SK-N-MC (cell line): ENCODE measurements around the gene PLA1A.

Source experiments
- FOXP2 ChIP-seq: optimal IDR thresholded peaks from 2 replicates; pipeline ENCODE3; 2011; ENCODE audit warnings: mild to moderate bottlenecking, moderate library complexity; ENCODE audit not compliant: insufficient read depth; ENCODE audit errors: extremely low read length, control extremely low read depth
- POLR2AphosphoS5 ChIP-seq: IDR thresholded peaks from 2 replicates; pipeline ENCODE4 v1.6.1; 2012; ENCODE audit warnings: mild to moderate bottlenecking, low read depth, low read length, borderline replicate concordance

DNA sequence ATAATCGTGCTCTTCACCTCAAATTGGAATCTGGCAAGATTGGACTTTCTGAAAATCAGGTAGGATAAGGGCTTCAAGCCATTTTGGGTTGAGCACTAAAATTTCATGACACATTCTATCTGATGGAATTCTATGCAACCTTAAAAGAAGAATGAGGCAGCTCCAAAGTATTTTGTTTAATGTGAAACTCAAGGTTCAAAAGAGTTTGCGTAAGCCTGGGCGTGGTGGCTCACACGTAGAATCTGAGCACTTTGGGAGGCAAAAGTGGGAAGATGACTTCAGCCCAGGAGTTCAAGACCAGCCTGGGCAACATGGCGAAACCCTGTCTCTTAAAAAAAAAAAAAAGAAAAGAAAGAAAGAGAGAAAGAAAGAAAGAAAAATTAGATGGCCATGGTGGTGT lies 3.6 kb upstream of the PLA1A start:
- TF ChIP-seq POLR2AphosphoS5 (no peak), FOXP2 (no peak)
